Measurements from ENCODE around the gene IBA57. TPM values are rescaled to one million over a fixed set of nuclear protein-coding genes. Genes with fewer than 3 reads are reported as not detected.

IBA57 gene
- total RNA-seq, 1 experiment from 2014 or later, result 5.1 TPM

- DNase-seq (ENCODE audit: low read depth), result no peak
Measured at GRCh38 chr1:228156941-228157728, 8.5 kb upstream of the IBA57 start.

GRCh38 chr1:228157729-228158126, 7.9 kb upstream of the IBA57 start:
- DNase-seq (ENCODE audit: low read depth), result no peak

- no peak for DNase-seq (ENCODE audit: low read depth)
Measured at GRCh38 chr1:228158151-228159007, 7.2 kb upstream of the IBA57 start.

GRCh38 chr1:228159008-228159665, 6.5 kb upstream of the IBA57 start:
- DNase-seq (ENCODE audit: low read depth), result no peak

GRCh38 chr1:228160201-228160761, 5.3 kb upstream of the IBA57 start:
- DNase-seq (ENCODE audit: low read depth), result no peak

- DNase-seq (ENCODE audit: low read depth), result no peak
Measured at GRCh38 chr1:228161362-228161761, 4.2 kb upstream of the IBA57 start.

GRCh38 chr1:228161866-228162265, 3.7 kb upstream of the IBA57 start:
- DNase-seq (ENCODE audit: low read depth), result no peak

GRCh38 chr1:228162286-228163006, 3.2 kb upstream of the IBA57 start:
- peak; percentile 58 for DNase-seq (ENCODE audit: low read depth)

GRCh38 chr1:228163007-228163753, 2.4 kb upstream of the IBA57 start:
- DNase-seq (ENCODE audit: low read depth), result peak; percentile 86

- DNase-seq (ENCODE audit: low read depth), result no peak
Measured at GRCh38 chr1:228163776-228164519, 1.7 kb upstream of the IBA57 start.

- DNase-seq (ENCODE audit: low read depth), result no peak
Measured at GRCh38 chr1:228164561-228165371, 838 bp upstream of the IBA57 start.

- peak; percentile 61 for DNase-seq (ENCODE audit: low read depth)
Measured at GRCh38 chr1:228166170-228166936, 749 bp downstream of the IBA57 start.

GRCh38 chr1:228168563-228169270, 3.1 kb downstream of the IBA57 start:
- DNase-seq (ENCODE audit: low read depth), result no peak

GRCh38 chr1:228169345-228169744, 3.7 kb downstream of the IBA57 start:
- no peak for DNase-seq (ENCODE audit: low read depth)

GRCh38 chr1:228170666-228171065, 5.1 kb downstream of the IBA57 start:
- DNase-seq (ENCODE audit: low read depth), result no peak

GRCh38 chr1:228171221-228171891, 5.8 kb downstream of the IBA57 start:
- no peak for DNase-seq (ENCODE audit: low read depth)
